Mononuclear cell (primary cell): ENCODE results near the gene TBC1D22A. TPM values are rescaled to one million over a fixed set of nuclear protein-coding genes. Genes with fewer than 3 reads are reported as not detected.

Experiments used
- H3K27me3 ChIP-seq: 2 replicates; pipeline ENCODE4 v1.6.0; 2011; ENCODE audit warnings: low read length, control low read depth; ENCODE audit not compliant: insufficient read depth
- H3K4me1 ChIP-seq: 2 replicates; pipeline ENCODE4 v1.5.1; 2011; ENCODE audit warnings: mild to moderate bottlenecking, low read length, control low read depth; ENCODE audit not compliant: insufficient read depth
- H3K4me3 ChIP-seq: 2 replicates; pipeline ENCODE4 v1.5.1; 2011; ENCODE audit warnings: mild to moderate bottlenecking, low read length, moderate library complexity
- H3K9me3 ChIP-seq: 2 replicates; pipeline ENCODE4 v1.5.1; 2011; ENCODE audit warnings: low read depth, mild to moderate bottlenecking, control low read depth, low read length
- total RNA-seq: library from RNA; depleted of rRNA; stranded (reverse); fragments of >200 nt; gene quantifications from one replicate; pipeline ENCODE4 v1.2.3, GENCODE V29; 2012

Gene TBC1D22A
- total RNA-seq, 1 donor = 14.1 TPM

DNA sequence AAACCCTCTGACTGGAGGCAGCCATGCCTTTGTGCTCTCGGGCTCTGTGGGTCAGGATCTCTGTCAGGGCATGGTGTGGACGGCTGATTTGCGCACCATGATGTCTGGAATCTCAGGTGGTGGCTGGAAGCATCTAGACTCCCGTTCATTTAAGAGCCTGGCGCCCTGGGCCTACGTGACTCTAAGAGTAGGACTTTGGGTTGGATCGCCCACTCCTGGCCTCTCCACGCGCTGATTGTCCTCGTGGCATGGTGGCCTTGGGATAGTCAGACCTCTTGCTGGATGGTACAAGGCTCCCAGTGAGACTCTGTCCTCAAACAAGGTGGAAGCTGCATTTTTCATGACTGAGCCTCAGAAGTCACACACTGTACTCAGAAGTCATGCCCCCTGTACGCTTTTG lies 224.3 kb downstream of the TBC1D22A start:
- no peak overlapping the region for H3K4me3 ChIP-seq
- H3K9me3 ChIP-seq = no peaks in the 10 kb centered on the region
- no peaks in the 10 kb centered on the region for H3K27me3 ChIP-seq
- H3K4me1 ChIP-seq = no peaks in the 10 kb centered on the region

- Histone ChIP-seq H3K27me3 (no peaks in the 10 kb centered on the region), H3K4me1 (no peaks in the 10 kb centered on the region), H3K4me3 (no peak overlapping the region), H3K9me3 (no peaks in the 10 kb centered on the region)
These were observed 228.6 kb downstream of the TBC1D22A start for GRCh38 chr22:46990937-46991550.

GRCh38 chr22:46991666-46992065 lies 229.2 kb downstream of the TBC1D22A start:
- H3K27me3 ChIP-seq = no peaks in the 10 kb centered on the region

GRCh38 chr22:46992121-46992731 lies 229.8 kb downstream of the TBC1D22A start:
- Histone ChIP-seq H3K4me3 (no peak overlapping the region), H3K27me3 (no peaks in the 10 kb centered on the region), H3K9me3 (no peaks in the 10 kb centered on the region), H3K4me1 (no peaks in the 10 kb centered on the region)

More at GRCh38 chr22:46991666-46992065, 229.2 kb downstream of the TBC1D22A start:
- Histone ChIP-seq H3K9me3 (no peaks in the 10 kb centered on the region), H3K4me1 (no peaks in the 10 kb centered on the region), H3K4me3 (no peak overlapping the region)

- Histone ChIP-seq H3K9me3 (no peaks in the 10 kb centered on the region), H3K4me3 (no peak overlapping the region), H3K4me1 (no peaks in the 10 kb centered on the region), H3K27me3 (no peaks in the 10 kb centered on the region)
These were observed 231.2 kb downstream of the TBC1D22A start for GRCh38 chr22:46993633-46994032.

GRCh38 chr22:46994265-46994664 lies 231.8 kb downstream of the TBC1D22A start:
- no peak overlapping the region for H3K4me3 ChIP-seq
- no peaks in the 10 kb centered on the region for H3K9me3 ChIP-seq
- H3K4me1 ChIP-seq = no peaks in the 10 kb centered on the region
- no peaks in the 10 kb centered on the region for H3K27me3 ChIP-seq

DNA sequence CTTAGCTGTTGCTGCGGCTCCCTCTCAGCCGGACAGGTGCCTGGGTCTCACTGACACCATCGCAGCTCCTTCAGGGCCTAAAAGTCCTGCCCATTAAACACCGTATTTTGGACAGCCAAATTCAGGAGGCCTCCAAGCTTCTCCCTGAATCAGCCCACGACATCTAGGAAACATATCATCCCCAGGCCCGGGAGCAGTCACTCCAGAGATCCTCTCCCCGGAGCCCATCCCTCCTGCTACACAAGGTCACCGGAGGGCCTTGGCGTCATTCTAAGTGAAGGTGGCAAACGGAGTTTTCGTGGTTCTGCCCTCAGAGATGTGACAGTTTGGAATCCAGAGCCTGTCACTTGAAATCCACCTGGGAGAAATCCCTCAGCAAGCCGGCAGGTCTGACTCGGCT lies 232.5 kb downstream of the TBC1D22A start:
- Histone ChIP-seq H3K9me3 (no peaks in the 10 kb centered on the region), H3K4me1 (no peaks in the 10 kb centered on the region), H3K4me3 (no peak overlapping the region), H3K27me3 (no peaks in the 10 kb centered on the region)

DNA sequence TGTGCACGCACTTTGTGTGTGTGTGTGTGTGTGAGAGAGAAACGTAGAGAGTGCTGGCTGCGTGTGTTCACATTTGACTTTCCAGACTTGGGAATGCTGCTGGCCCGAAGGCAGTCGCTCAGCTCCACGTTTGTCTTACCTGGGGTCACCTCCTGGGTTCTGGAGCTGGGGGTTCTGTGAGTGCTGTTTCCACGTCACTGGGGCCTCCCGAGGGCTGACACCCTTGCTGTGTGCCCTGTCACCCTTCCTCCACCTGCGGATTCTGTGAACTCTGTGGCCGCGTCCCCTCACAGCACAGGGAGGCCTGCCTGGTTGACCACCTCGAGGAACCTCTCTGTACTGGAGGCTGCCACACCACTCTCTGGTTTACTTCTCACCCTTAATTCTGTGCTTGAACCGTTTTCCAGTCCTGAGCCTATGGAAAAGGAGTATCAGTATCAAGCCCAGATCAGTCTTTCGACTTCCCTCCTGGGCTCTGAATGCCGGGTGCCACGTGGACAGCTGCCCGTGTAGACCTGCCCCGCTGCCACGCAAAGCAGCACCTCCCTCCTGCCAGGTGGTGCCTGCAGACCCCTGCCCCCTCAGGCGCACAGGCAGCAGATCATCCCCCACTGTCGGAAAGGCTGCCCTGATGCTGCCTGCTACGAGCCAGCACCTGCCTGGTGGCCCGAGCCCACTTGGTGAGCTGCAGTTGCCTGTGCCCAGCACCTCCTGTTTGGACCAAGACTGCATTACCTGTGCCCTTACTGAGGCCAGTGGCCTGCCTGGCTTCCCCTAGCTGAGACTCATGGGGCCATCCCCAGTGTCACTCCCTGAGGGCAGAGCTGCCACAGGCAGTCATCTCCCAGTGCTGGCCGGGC lies 233.3 kb downstream of the TBC1D22A start:
- no peaks in the 10 kb centered on the region for H3K9me3 ChIP-seq
- H3K27me3 ChIP-seq = no peaks in the 10 kb centered on the region
- H3K4me1 ChIP-seq = no peaks in the 10 kb centered on the region
- H3K4me3 ChIP-seq = no peak overlapping the region

GRCh38 chr22:46996595-46997310 lies 234.3 kb downstream of the TBC1D22A start:
- Histone ChIP-seq H3K9me3 (no peaks in the 10 kb centered on the region), H3K4me1 (no peaks in the 10 kb centered on the region), H3K27me3 (no peaks in the 10 kb centered on the region), H3K4me3 (no peak overlapping the region)

DNA sequence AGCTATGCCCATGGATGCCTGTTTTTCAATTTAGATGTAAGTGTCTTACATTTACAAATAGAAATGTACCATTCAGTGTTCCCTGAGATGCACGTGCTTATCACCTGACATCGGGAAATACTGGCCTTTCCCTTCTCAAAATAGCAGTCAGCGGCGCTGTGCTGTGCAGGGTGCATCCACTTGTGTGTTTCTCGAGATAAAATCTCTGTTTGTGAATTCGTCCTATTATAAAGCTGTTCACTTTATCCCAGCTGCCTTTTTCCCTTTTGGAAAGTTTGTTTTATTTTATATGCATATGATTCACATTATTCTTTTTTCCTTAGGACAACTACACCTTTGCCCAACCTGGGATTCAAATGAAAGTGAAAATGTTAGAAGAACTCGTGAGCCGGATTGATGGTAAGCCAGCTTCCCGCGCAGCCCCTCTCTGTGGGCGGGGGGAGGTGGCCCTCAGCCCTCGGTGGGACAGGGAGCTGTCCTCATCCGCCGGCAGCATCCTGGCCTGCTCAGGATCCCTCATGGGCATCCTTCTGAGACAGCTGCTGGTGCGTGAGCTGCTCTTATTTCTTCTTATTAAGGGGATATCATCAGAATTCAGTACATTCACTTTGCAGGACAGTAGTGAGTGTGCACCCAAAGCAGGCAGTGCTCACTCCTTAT lies 235.0 kb downstream of the TBC1D22A start:
- Histone ChIP-seq H3K4me3 (no peak overlapping the region), H3K4me1 (no peaks in the 10 kb centered on the region)

DNA sequence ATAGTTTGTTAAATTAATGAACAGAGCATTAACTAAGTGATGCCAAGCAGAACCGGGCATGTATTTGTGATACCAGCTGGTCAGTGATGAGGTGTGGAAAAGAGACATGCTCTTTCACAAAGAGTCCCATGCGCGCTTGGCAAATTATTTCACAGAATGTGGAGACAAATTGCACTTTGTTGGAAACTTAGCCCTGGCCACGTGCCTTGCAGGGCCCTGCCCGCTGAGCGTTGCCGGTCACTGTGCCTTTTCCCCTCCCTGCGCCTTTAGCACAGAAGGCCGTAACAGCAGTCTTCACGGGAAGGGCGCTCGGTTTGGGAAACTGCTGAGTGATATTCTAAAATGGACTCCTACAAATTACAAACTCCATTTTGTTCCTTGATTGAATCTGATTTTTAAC lies 235.9 kb downstream of the TBC1D22A start:
- Histone ChIP-seq H3K4me1 (no peaks in the 10 kb centered on the region), H3K4me3 (no peak overlapping the region), H3K9me3 (no peaks in the 10 kb centered on the region), H3K27me3 (no peaks in the 10 kb centered on the region)

More for the DNA sequence above, 235.0 kb downstream of the TBC1D22A start:
- H3K27me3 ChIP-seq = no peaks in the 10 kb centered on the region
- no peaks in the 10 kb centered on the region for H3K9me3 ChIP-seq

DNA sequence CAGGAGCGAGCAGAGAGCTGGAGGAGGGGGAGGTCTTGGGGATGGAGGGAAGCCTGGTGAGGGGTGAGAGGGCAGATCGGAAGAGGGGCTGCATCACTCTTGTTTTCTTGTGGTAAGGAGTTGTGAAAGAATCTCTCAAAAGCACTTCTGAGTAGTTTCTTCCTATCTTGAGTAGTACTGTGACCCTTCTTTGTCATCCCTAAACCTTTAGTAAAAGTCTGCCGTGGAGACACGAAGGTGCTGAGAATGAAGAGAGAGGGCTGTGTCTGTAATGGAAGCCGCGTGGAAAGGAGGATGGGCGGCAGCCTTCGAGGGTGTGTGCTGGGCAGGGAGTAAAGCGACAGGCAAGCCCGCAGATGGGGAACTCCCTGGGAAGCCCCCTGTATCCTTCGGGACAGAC lies 237.8 kb downstream of the TBC1D22A start:
- no peaks in the 10 kb centered on the region for H3K9me3 ChIP-seq
- H3K4me1 ChIP-seq = no peaks in the 10 kb centered on the region
- no peaks in the 10 kb centered on the region for H3K27me3 ChIP-seq
- no peak overlapping the region for H3K4me3 ChIP-seq

- Histone ChIP-seq H3K4me3 (no peak overlapping the region), H3K27me3 (no peaks in the 10 kb centered on the region), H3K4me1 (no peaks in the 10 kb centered on the region), H3K9me3 (no peaks in the 10 kb centered on the region)
These were observed 238.4 kb downstream of the TBC1D22A start for GRCh38 chr22:47000888-47001287.

- Histone ChIP-seq H3K4me1 (no peaks in the 10 kb centered on the region), H3K9me3 (no peaks in the 10 kb centered on the region), H3K4me3 (no peak overlapping the region)
These were observed 238.8 kb downstream of the TBC1D22A start for GRCh38 chr22:47001288-47001687.

More at GRCh38 chr22:47001288-47001687, 238.8 kb downstream of the TBC1D22A start:
- no peaks in the 10 kb centered on the region for H3K27me3 ChIP-seq
